Endothelial cell of umbilical vein (primary cell): Measurements from ENCODE around the gene CAMSAP1. TPM values are rescaled to one million over a fixed set of nuclear protein-coding genes. Genes with fewer than 3 reads are reported as not detected.

Experiments used
- BruUV-seq: library from RNA; stranded (reverse); fragments of 400-500 nt; replicated peaks from 2 replicates; lab custom pipeline; 2021; lab: Mats Ljungman, UMichigan
- CTCF ChIA-PET: fragments of 300-600, 350-600 bp; sonication (Branson Sonifier 250); formaldehyde crosslinking; loops from one replicate; lab custom pipeline; 2021; ENCODE audit warnings: antibody characterized with exemption, inconsistent platforms; lab: Charles Lee
- POLR2A ChIA-PET: fragments of 300-600, 350-600 bp; sonication (Branson Sonifier 250); formaldehyde crosslinking; loops from one replicate; lab custom pipeline; 2021; ENCODE audit warnings: antibody characterized with exemption, inconsistent platforms; lab: Charles Lee
- DNase-seq: peaks from one replicate; pipeline ENCODE4 v3.0.0-alpha.2; 2011; ENCODE audit warnings: low read depth, low spot score
- FAIRE-seq: peaks from 2 replicates; lab custom pipeline; 2011; peaks lifted over from hg19 to GRCh38; lab: Jason Lieb, UNC
- H2AFZ ChIP-seq: 2 replicates; pipeline ENCODE4 v1.6.0; 2012; ENCODE audit warnings: low read depth, low read length, control low read depth, inconsistent platforms
- H3K27ac ChIP-seq: 2 replicates; pipeline ENCODE4 v1.5.1; 2011; ENCODE audit warnings: low read depth, mild to moderate bottlenecking, control low read depth, low read length, moderate library complexity; ENCODE audit not compliant: insufficient read depth
- H3K27me3 ChIP-seq, 2 experiments: 2 replicates each; pipeline versions ENCODE4 v1.6.0 to v1.6.1; 2011; ENCODE audit warnings: low read length in 2 of 2, mixed read lengths in 1 of 2; ENCODE audit not compliant: control insufficient read depth in 2 of 2, insufficient read depth in 2 of 2
- H3K36me3 ChIP-seq, 2 experiments: 2 replicates in 1 of 2; 3 replicates in 1 of 2; pipeline ENCODE4 v1.5.1; 2011; ENCODE audit warnings: low read length in 2 of 2, mild to moderate bottlenecking in 1 of 2, moderate library complexity in 1 of 2; ENCODE audit not compliant: control insufficient read depth in 2 of 2, insufficient read depth in 2 of 2; ENCODE audit errors: extremely low read depth in 1 of 2
- H3K4me1 ChIP-seq: 3 replicates; pipeline ENCODE4 v1.5.1; 2011; ENCODE audit warnings: mild to moderate bottlenecking, low read length; ENCODE audit not compliant: control insufficient read depth, insufficient read depth; ENCODE audit errors: extremely low read depth
- H3K4me2 ChIP-seq: 2 replicates; pipeline ENCODE4 v1.6.1; 2011; ENCODE audit warnings: low read length, control low read depth, mixed read lengths; ENCODE audit not compliant: insufficient read depth
- H3K4me3 ChIP-seq, 3 experiments: fragments of 200-600 bp in 1 of 3; sonication (generic), shearing (Covaris generic) in 1 of 3; replicated peaks in 1 of 3; 2 replicates each; pipeline ENCODE4 v1.5.1; 2011 to 2016; ENCODE audit warnings: control low read depth in 3 of 3, low read length in 3 of 3, mild to moderate bottlenecking in 2 of 3, inconsistent platforms in 1 of 3, low read depth in 1 of 3, moderate library complexity in 1 of 3; ENCODE audit not compliant: insufficient read depth in 1 of 3
- H3K79me2 ChIP-seq: 2 replicates; pipeline ENCODE4 v1.6.0; 2012; ENCODE audit warnings: low read length, inconsistent platforms; ENCODE audit not compliant: control insufficient read depth, insufficient read depth
- H3K9ac ChIP-seq: replicated peaks from 2 replicates; pipeline ENCODE3; 2011; ENCODE audit warnings: low read length, control low read depth; ENCODE audit not compliant: insufficient read depth; ENCODE audit errors: extremely low read depth
- H3K9me1 ChIP-seq: replicated peaks from 3 replicates; pipeline ENCODE4 v1.6.0; 2011; ENCODE audit warnings: mild to moderate bottlenecking, low read length; ENCODE audit not compliant: control insufficient read depth, insufficient read depth; ENCODE audit errors: extremely low read depth
- H3K9me3 ChIP-seq: replicated peaks from 2 replicates; pipeline ENCODE4 v1.5.1; 2012; ENCODE audit warnings: low read length, inconsistent platforms; ENCODE audit not compliant: control insufficient read depth, insufficient read depth
- H4K20me1 ChIP-seq: replicated peaks from 2 replicates; pipeline ENCODE3; 2011; ENCODE audit warnings: mild to moderate bottlenecking, low read length; ENCODE audit not compliant: control insufficient read depth, insufficient read depth; ENCODE audit errors: extremely low read depth
- EZH2 ChIP-seq: IDR thresholded peaks from 2 replicates; pipeline ENCODE4 v1.6.1; 2012; ENCODE audit warnings: borderline replicate concordance, low read depth, mild to moderate bottlenecking, moderate library complexity, low read length, inconsistent platforms; ENCODE audit not compliant: severe bottlenecking
- FOS ChIP-seq: IDR thresholded peaks from 2 replicates; pipeline ENCODE4 v1.6.1; 2011; ENCODE audit warnings: mild to moderate bottlenecking, low read length, moderate library complexity, borderline replicate concordance; ENCODE audit not compliant: insufficient read depth
- GATA2 ChIP-seq: IDR thresholded peaks from 2 replicates; pipeline ENCODE4 v1.7.0; 2011; ENCODE audit warnings: low read depth, mild to moderate bottlenecking, moderate library complexity, mixed read lengths, low read length; ENCODE audit not compliant: insufficient read length, insufficient read depth
- JUN ChIP-seq: IDR thresholded peaks from 2 replicates; pipeline ENCODE4 v1.6.1; 2011; ENCODE audit warnings: borderline replicate concordance, low read depth; ENCODE audit not compliant: insufficient read length, insufficient read depth
- MYC ChIP-seq: IDR thresholded peaks from one replicate; pipeline ENCODE4 v1.6.1; 2011; ENCODE audit warnings: mild to moderate bottlenecking, low read depth, low read length
- POLR2A ChIP-seq: IDR thresholded peaks from 2 replicates; pipeline ENCODE4 v1.6.1; 2012; ENCODE audit warnings: low read depth, mild to moderate bottlenecking, control low read depth, low read length
- POLR2AphosphoS5 ChIP-seq: IDR thresholded peaks from 2 replicates; pipeline ENCODE4 v1.6.1; 2012; ENCODE audit warnings: low read depth, mild to moderate bottlenecking, control low read depth, low read length, moderate library complexity; ENCODE audit not compliant: insufficient read depth
- dilution Hi-C: fragments of 300-500 bp; cut with MboI; formaldehyde crosslinking; loops from one replicate; pipeline ENCODE4 v1.15.0; 2019; ENCODE audit warnings: low sequenced_read_pairs; ENCODE audit not compliant: extremely low pct_ligation_motif_present
- intact Hi-C: fragments of 100-400 bp; cut with micrococcal nuclease; formaldehyde crosslinking; loops from one replicate; pipeline ENCODE4 v1.10.0; 2022
- polyA plus RNA-seq, 4 experiments: library from polyadenylated mRNA; depleted of rRNA in 3 of 4; stranded (reverse) in 3 of 4; unstranded in 1 of 4; fragments of >200 nt; gene quantifications; 2 replicates each; pipeline versions ENCODE4 v1.2.1 to v1.2.3, GENCODE V29; 2011 to 2012; ENCODE audit warnings: missing spikeins in 1 of 4
- total RNA-seq: library from RNA; stranded (reverse); gene quantifications from 2 replicates; pipeline ENCODE4 v1.2.3, GENCODE V29; 2021
- TF ChIP-seq, protein P1 (sequence below), 2 donors: IDR thresholded peaks; 1 replicate in 1 of 2; 2 replicates in 1 of 2; pipeline ENCODE4 v1.5.1; 2011; ENCODE audit warnings: low read length in 2 of 2, mild to moderate bottlenecking in 2 of 2, moderate library complexity in 2 of 2, control low read depth in 1 of 2, inconsistent platforms in 1 of 2, low read depth in 1 of 2; ENCODE audit not compliant: insufficient read depth in 1 of 2; ENCODE audit errors: extremely low read depth in 1 of 2
- TF ChIP-seq, protein P2 (sequence below): IDR thresholded peaks from 2 replicates; pipeline ENCODE4 v1.6.1; 2011; ENCODE audit not compliant: insufficient read depth, insufficient read length

Gene CAMSAP1
- total and polyA plus RNA-seq, 2 donors (not counting 3 experiments of a cell fraction or from before 2014, with no cell fraction given), result 8.1 to 25.5 TPM

DNA sequence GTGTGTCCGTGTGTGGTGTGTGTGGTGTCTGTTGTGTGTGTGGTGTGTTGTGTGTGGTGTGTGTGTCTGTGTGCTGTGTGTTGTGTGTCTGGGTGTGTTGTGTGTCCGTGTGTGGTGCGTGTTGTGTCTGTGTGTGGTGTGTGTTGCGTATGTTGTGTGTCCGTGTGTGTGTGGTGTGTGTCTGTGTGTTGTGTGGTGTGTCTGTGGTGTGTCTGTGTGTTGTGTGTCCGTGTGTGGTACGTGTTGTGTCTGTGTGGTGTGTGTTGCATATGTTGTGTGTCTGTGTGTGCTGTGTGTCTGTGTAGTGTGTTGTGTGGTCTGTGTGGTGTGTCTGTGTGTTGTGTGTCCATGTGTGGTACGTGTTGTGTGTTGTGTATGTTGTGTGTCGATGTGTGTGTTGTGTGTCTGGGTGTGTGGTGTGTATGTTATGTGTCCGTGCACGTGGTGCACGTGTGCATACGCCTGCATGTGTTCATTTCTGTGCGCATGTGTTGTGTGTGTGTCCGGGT, 133.1 kb downstream of the CAMSAP1 start:
- Histone ChIP-seq H3K27ac (no peak overlapping the region), H3K4me2 (no peak overlapping the region), H4K20me1 (no peaks in the 10 kb centered on the region), H3K9ac (no peak overlapping the region), H3K9me3 (no peaks in the 10 kb centered on the region), H3K4me3 (no peak overlapping the region), H3K36me3 (no peaks in the 10 kb centered on the region), H2AFZ (no peak overlapping the region), H3K27me3 (no peaks in the 10 kb centered on the region), H3K4me1 (no peaks in the 10 kb centered on the region), H3K9me1 (no peaks in the 10 kb centered on the region), H3K79me2 (no peaks in the 10 kb centered on the region)
- FAIRE-seq, result no peak
- DNase-seq, result no peak
- dilution Hi-C loops (no loop called here), intact Hi-C loops (no loop called here)
- POLR2A ChIA-PET, result no interaction called here
- TF ChIP-seq MYC (no peak), FOS (no peak), POLR2AphosphoS5 (no peak), EZH2 (no peak), JUN (no peak), GATA2 (no peak), POLR2A (no peak)
- TF ChIP-seq, protein P1, sequence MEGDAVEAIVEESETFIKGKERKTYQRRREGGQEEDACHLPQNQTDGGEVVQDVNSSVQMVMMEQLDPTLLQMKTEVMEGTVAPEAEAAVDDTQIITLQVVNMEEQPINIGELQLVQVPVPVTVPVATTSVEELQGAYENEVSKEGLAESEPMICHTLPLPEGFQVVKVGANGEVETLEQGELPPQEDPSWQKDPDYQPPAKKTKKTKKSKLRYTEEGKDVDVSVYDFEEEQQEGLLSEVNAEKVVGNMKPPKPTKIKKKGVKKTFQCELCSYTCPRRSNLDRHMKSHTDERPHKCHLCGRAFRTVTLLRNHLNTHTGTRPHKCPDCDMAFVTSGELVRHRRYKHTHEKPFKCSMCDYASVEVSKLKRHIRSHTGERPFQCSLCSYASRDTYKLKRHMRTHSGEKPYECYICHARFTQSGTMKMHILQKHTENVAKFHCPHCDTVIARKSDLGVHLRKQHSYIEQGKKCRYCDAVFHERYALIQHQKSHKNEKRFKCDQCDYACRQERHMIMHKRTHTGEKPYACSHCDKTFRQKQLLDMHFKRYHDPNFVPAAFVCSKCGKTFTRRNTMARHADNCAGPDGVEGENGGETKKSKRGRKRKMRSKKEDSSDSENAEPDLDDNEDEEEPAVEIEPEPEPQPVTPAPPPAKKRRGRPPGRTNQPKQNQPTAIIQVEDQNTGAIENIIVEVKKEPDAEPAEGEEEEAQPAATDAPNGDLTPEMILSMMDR (IDR thresholded peaks at IDR 0.05; ENCODE audit: extremely low read depth in 1 of 2, insufficient read depth in 1 of 2, low read depth in 1 of 2, low read length in 2 of 2), result no peak
- TF ChIP-seq, protein P2, sequence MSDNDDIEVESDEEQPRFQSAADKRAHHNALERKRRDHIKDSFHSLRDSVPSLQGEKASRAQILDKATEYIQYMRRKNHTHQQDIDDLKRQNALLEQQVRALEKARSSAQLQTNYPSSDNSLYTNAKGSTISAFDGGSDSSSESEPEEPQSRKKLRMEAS, result no peak
- CTCF ChIA-PET, result no interaction called here
- BruUV-seq, result no TSS peak
